B cell (primary cell): ENCODE results near the gene ISM1.

Experiments
- CTCF ChIP-seq: fragments of 200-600 bp; IDR thresholded peaks from one replicate; pipeline ENCODE4 v1.8.0; 2022; ENCODE audit warnings: antibody characterized with exemption, mild to moderate bottlenecking
- EZH2 ChIP-seq: IDR thresholded peaks from 2 replicates; pipeline ENCODE4 v1.6.1; 2012; ENCODE audit warnings: borderline replicate concordance, low read depth, mild to moderate bottlenecking, moderate library complexity, low read length; ENCODE audit not compliant: insufficient read depth, poor library complexity, severe bottlenecking

- TF ChIP-seq CTCF (no peak), EZH2 (no peak)
Observed at GRCh38 chr20:13296070-13296469, 75.0 kb downstream of the ISM1 start.
